Fibroblast of villous mesenchyme (primary cell): ENCODE measurements around the gene PSMD6. TPM values are rescaled to one million over a fixed set of nuclear protein-coding genes. Genes with fewer than 3 reads are reported as not detected.

Experiments
- DNase-seq: peaks from one replicate; pipeline ENCODE4 v3.0.0-alpha.2; 2010; ENCODE audit warnings: low read depth
- H3K4me3 ChIP-seq: 2 replicates; pipeline ENCODE4 v1.5.1; 2011; ENCODE audit warnings: low read depth, mild to moderate bottlenecking, low read length
- total RNA-seq: library from RNA; depleted of rRNA; stranded (reverse); fragments of >200 nt; gene quantifications from 2 replicates; pipeline ENCODE4 v1.2.3, GENCODE V29; 2012
- TF ChIP-seq, protein P1 (sequence below): IDR thresholded peaks from 2 replicates; pipeline ENCODE4 v1.5.1; 2012; ENCODE audit warnings: low read depth, mild to moderate bottlenecking, low read length; ENCODE audit not compliant: insufficient read depth

The PSMD6 gene
- total RNA-seq, 1 donor, result 101 TPM

- TF ChIP-seq, protein P1, sequence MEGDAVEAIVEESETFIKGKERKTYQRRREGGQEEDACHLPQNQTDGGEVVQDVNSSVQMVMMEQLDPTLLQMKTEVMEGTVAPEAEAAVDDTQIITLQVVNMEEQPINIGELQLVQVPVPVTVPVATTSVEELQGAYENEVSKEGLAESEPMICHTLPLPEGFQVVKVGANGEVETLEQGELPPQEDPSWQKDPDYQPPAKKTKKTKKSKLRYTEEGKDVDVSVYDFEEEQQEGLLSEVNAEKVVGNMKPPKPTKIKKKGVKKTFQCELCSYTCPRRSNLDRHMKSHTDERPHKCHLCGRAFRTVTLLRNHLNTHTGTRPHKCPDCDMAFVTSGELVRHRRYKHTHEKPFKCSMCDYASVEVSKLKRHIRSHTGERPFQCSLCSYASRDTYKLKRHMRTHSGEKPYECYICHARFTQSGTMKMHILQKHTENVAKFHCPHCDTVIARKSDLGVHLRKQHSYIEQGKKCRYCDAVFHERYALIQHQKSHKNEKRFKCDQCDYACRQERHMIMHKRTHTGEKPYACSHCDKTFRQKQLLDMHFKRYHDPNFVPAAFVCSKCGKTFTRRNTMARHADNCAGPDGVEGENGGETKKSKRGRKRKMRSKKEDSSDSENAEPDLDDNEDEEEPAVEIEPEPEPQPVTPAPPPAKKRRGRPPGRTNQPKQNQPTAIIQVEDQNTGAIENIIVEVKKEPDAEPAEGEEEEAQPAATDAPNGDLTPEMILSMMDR, result no peak
- no peak for DNase-seq
- no peak overlapping the region for H3K4me3 ChIP-seq
These were observed 37.1 kb downstream of the PSMD6 start for GRCh38 chr3:63986146-63986545.

- H3K4me3 ChIP-seq, result no peak overlapping the region
- DNase-seq, result no peak
- TF ChIP-seq, protein P1, result no peak
These were observed 38.9 kb downstream of the PSMD6 start for GRCh38 chr3:63984391-63984790.

GRCh38 chr3:63981980-63982379 is 41.3 kb downstream of the PSMD6 start:
- TF ChIP-seq, protein P1, result no peak
- no peak overlapping the region for H3K4me3 ChIP-seq
- no peak for DNase-seq

DNA sequence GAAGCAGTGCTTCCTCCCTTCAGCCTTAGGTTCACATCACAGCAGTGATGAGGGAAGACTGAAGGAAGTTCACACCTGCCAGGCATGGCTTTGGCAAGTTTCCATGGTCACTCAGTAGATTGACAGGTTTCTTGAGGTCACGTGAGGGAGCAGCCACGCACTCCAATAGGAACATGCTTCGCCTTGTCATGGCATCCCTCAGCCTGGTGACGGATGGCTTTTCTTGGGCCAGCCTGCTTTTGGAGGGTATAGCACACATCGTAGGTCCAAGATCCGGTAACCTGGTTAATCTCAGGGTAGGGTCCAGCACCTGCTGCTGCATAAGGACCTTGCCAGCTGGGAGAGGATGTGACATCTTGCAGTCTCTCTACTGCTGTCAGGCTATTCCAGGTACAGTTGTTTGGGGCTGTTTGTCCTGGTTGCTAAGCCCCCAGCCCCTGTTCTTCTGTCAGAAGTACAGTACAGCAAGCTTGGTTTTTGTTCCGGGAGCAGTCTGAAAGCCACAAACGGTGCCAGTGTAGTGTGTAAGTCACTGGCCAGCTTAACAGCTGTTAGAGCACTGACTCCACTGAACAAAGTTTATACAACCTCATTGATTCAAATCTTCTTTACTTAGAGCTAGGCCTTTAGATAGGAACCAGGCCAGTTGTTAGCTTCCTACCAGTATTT is 42.3 kb downstream of the PSMD6 start:
- H3K4me3 ChIP-seq, result no peak overlapping the region
- TF ChIP-seq, protein P1, result no peak
- no peak for DNase-seq

GRCh38 chr3:63980019-63980418 is 43.3 kb downstream of the PSMD6 start:
- TF ChIP-seq, protein P1, result no peak
- DNase-seq, result no peak
- no peak overlapping the region for H3K4me3 ChIP-seq

GRCh38 chr3:63979093-63979885 is 44.0 kb downstream of the PSMD6 start:
- TF ChIP-seq, protein P1, result no peak
- peak; percentile 87 for DNase-seq
- no peak overlapping the region for H3K4me3 ChIP-seq
